Thyroid gland (tissue), 4 donors: ENCODE measurements around the gene LSM5.

Experiments
- CTCF ChIP-seq, 6 experiments: fragments of 200-600 bp in 3 of 6; fragments of 450-650 bp in 3 of 6; sonication (generic) in 3 of 6; IDR thresholded peaks; one replicate each; pipeline ENCODE4 v1.5.1; 2016 to 2019; ENCODE audit warnings: antibody characterized with exemption in 6 of 6, mild to moderate bottlenecking in 2 of 6, inconsistent platforms in 1 of 6, moderate library complexity in 1 of 6
- POLR2A ChIP-seq, 2 donors: fragments of 450-650 bp; IDR thresholded peaks; one replicate each; pipeline ENCODE4 v1.6.1; 2017; ENCODE audit warnings: antibody characterized with exemption in 2 of 2, mild to moderate bottlenecking in 2 of 2, moderate library complexity in 1 of 2

GRCh38 chr7:32458025-32458424 lies 32.2 kb downstream of the LSM5 start:
- TF ChIP-seq CTCF (IDR thresholded peaks at IDR 0.05) (no peak), POLR2A (IDR thresholded peaks at IDR 0.05) (no peak)
